AG20443 (cell line): ENCODE results near the gene PEX12.
"Not testable (repeated sequence)": the region's sequence is repeated elsewhere in the genome, so short reads cannot be mapped to it uniquely, and the experiment has no call there.

Experiments
- DNase-seq: peaks from one replicate; pipeline ENCODE4 v3.0.0; 2012; ENCODE audit warnings: low spot score, mixed read lengths

Gene PEX12

DNA sequence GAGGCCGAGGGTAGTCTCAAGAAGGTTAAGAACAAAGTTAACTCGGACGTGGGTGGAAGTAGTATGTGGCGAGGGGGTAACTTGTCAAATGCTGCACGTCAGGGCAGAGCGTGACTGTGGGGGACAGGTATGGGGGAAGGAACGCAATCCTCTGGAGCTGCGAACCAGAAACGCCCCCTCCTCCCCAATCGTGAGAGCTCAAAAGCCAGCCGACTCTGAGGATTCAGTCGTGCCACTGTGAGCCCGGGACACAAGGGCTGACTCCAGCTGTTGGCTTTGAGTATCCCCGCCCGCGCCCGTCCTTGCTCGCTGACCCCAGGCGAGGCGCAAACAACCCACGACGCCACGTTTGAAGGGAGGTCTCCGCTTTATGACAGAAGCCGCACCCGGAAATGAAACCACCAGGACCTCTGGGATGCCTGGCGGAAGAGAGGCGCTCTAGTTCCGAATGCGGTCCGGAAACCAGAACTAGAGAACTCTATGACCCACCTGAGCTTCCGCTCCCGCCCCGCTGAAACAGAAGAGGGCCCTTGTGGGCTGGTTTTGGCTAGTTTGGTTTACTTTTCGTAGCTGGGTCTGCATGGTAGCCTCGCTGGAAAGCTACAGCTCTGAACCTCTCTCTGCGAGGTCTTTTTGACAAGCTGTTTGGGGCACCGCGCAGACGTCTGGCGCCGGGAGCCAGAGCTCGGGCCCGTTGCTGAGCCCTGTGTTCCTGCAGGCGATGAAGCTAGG lies at the start of gene PEX12:
PEX12 (minus strand) TSS at position 375 of the 732 bp plus-strand sequence. CDS start 550 bp downstream, outside the sequence.
- DNase-seq: peak; percentile 90

GRCh38 chr17:35627417-35627816 lies 49.0 kb upstream of the PEX12 start:
- no peak for DNase-seq

- DNase-seq: no peak
These were observed 43.4 kb upstream of the PEX12 start for GRCh38 chr17:35621768-35622167.

GRCh38 chr17:35618628-35619027 lies 40.3 kb upstream of the PEX12 start:
- no peak for DNase-seq

- no peak for DNase-seq
These were observed 39.1 kb upstream of the PEX12 start for GRCh38 chr17:35617505-35617904.

GRCh38 chr17:35616536-35616935 lies 38.2 kb upstream of the PEX12 start:
- DNase-seq: no peak

- DNase-seq: no peak
These were observed 36.4 kb upstream of the PEX12 start for GRCh38 chr17:35614810-35615209.

GRCh38 chr17:35612924-35613521 lies 34.7 kb upstream of the PEX12 start:
- DNase-seq: peak; percentile 37

- not testable (repeated sequence) for DNase-seq
These were observed 32.4 kb upstream of the PEX12 start for GRCh38 chr17:35610746-35611145.

- no peak for DNase-seq
These were observed 31.5 kb upstream of the PEX12 start for GRCh38 chr17:35609831-35610230.

- no peak for DNase-seq
These were observed 29.0 kb upstream of the PEX12 start for GRCh38 chr17:35607239-35607847.

GRCh38 chr17:35605678-35606077 lies 27.3 kb upstream of the PEX12 start:
- DNase-seq: peak; percentile 84

DNA sequence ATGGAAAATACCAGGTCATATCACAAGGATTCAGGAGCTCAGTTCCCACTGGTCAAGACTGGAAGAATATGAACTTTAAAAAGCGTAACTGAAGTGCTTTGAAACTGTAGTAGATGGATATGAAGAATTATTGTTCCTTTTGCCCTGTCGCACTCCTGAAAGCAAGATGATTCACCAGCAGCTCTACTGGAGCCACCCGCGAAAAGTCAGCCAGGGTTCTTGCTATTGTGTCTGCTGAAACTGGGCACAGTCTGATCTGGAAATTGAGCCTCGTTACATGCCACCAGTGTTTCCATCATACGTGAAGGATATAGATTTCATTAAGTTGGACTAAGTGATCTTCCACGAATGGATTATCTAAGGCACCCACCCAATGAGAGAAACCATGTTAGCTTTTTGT lies 25.3 kb upstream of the PEX12 start:
- no peak for DNase-seq

DNA sequence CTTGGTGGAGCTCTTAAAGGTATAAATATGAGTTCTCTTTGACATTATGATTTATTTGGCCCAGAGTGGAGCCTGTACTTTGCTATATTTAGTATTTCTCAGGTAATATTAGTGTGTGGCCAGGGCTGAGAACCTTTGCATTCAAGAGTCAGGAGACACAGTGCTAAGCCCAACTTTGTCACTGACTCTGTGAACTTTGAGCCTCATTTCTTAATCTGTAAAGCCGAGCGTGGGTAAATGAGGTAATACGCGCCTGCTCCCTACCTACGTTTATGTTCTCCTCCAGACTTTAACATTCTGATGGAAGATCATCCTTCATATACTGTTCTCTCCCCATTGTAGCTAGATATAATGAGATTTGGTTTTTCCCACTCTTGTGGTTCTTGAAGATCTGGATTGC lies 19.2 kb upstream of the PEX12 start:
- no peak for DNase-seq

- DNase-seq: no peak
These were observed 18.3 kb upstream of the PEX12 start for GRCh38 chr17:35596530-35597233.

- DNase-seq: no peak
These were observed 17.7 kb upstream of the PEX12 start for GRCh38 chr17:35596072-35596471.

GRCh38 chr17:35588196-35588920 lies 10.0 kb upstream of the PEX12 start:
- DNase-seq: no peak

GRCh38 chr17:35587074-35587961 lies 8.9 kb upstream of the PEX12 start, which contains the start of gene AP2B1:
Gene AP2B1, plus strand, starts transcription at chr17:35587322. Its CDS starts 6,709 bp downstream, at chr17:35594031.
- DNase-seq: peak; percentile 94

GRCh38 chr17:35586569-35587073 lies 8.2 kb upstream of the PEX12 start:
- DNase-seq: no peak

DNA sequence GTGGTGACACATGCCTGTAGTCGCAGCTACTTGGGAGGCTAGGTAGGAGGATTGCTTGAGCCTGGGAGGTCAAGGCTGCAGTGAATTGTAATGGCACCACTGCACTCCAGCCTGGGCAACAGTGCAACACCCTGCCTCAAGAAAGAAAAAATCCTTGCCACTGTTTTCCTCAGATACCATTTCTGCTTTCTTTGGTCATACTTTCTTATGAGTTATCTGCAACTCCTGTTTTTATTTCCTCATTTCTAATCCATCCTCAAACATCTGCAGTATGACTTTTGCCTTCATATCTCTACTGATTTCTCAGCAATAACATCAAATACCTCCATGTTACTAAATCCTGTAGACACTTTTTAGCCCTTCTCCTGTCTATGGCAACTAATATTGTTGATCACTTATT lies 5.7 kb upstream of the PEX12 start:
- DNase-seq: no peak
